Uterus (tissue), 2 donors: ENCODE measurements around the gene FER.

Experiments used
- POLR2A ChIP-seq, 2 donors: fragments of 450-650 bp; IDR thresholded peaks; one replicate each; pipeline ENCODE4 v1.6.1; 2016; ENCODE audit warnings: antibody characterized with exemption in 2 of 2, mild to moderate bottlenecking in 1 of 2, moderate library complexity in 1 of 2
- TF ChIP-seq, protein P1 (sequence below), 4 experiments: fragments of 200-600 bp in 2 of 4; fragments of 450-650 bp in 2 of 4; sonication (generic) in 2 of 4; IDR thresholded peaks; one replicate each; pipeline ENCODE4 v1.5.1; 2016 to 2019; ENCODE audit warnings: antibody characterized with exemption in 4 of 4, mild to moderate bottlenecking in 2 of 4, moderate library complexity in 1 of 4

- TF ChIP-seq, protein P1, sequence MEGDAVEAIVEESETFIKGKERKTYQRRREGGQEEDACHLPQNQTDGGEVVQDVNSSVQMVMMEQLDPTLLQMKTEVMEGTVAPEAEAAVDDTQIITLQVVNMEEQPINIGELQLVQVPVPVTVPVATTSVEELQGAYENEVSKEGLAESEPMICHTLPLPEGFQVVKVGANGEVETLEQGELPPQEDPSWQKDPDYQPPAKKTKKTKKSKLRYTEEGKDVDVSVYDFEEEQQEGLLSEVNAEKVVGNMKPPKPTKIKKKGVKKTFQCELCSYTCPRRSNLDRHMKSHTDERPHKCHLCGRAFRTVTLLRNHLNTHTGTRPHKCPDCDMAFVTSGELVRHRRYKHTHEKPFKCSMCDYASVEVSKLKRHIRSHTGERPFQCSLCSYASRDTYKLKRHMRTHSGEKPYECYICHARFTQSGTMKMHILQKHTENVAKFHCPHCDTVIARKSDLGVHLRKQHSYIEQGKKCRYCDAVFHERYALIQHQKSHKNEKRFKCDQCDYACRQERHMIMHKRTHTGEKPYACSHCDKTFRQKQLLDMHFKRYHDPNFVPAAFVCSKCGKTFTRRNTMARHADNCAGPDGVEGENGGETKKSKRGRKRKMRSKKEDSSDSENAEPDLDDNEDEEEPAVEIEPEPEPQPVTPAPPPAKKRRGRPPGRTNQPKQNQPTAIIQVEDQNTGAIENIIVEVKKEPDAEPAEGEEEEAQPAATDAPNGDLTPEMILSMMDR (IDR thresholded peaks at IDR 0.05) = no peak
- TF ChIP-seq POLR2A (IDR thresholded peaks at IDR 0.05) = no peak
Observed at GRCh38 chr5:108797396-108797795, 49.7 kb downstream of the FER start.
